Spinal cord (tissue), 10 donors: Measurements from ENCODE around the gene RNF123. TPM values are rescaled to one million over a fixed set of nuclear protein-coding genes. Genes with fewer than 3 reads are reported as not detected.

Source experiments
- DNase-seq, 6 donors: peaks; one replicate each; pipeline versions ENCODE4 v3.0.0 to v3.0.0-alpha.2; 2013 to 2015; ENCODE audit warnings: low spot score in 6 of 6, low read depth in 4 of 6
- H3K27ac ChIP-seq: one replicate; pipeline ENCODE4 v1.5.1; 2013; ENCODE audit warnings: low read depth, low read length, control low read depth
- H3K27me3 ChIP-seq: one replicate; pipeline ENCODE4 v1.6.1; 2013; ENCODE audit warnings: low read length; ENCODE audit not compliant: control insufficient read depth, insufficient read depth
- H3K36me3 ChIP-seq: one replicate; pipeline ENCODE4 v1.6.1; 2013; ENCODE audit warnings: low read length; ENCODE audit not compliant: control insufficient read depth, insufficient read depth
- H3K4me1 ChIP-seq: one replicate; pipeline ENCODE4 v1.6.1; 2013; ENCODE audit warnings: low read length; ENCODE audit not compliant: control insufficient read depth, insufficient read depth
- H3K4me3 ChIP-seq: one replicate; pipeline ENCODE4 v1.5.1; 2013; ENCODE audit warnings: low read depth, low read length, control low read depth
- H3K9me3 ChIP-seq: one replicate; pipeline ENCODE4 v1.6.1; 2013; ENCODE audit warnings: low read length; ENCODE audit not compliant: control insufficient read depth, insufficient read depth
- WGBS: methylation state at CpG from one replicate; pipeline ENCODE4 v1.1.5; 2013; ENCODE audit warnings: missing lambda C conversion rate; ENCODE audit not compliant: insufficient coverage; 5-methylcytosine and 5-hydroxymethylcytosine counted together
- polyA plus RNA-seq, 2 donors: library from polyadenylated mRNA; unstranded; fragments of 120-200 nt; gene quantifications; one replicate each; pipeline ENCODE4 v1.2.1, GENCODE V29; 2013; ENCODE audit not compliant: insufficient read length in 2 of 2
- total RNA-seq, 2 donors: library from RNA; depleted of rRNA in 1 of 2; stranded (reverse); fragments of 120-200 nt in 1 of 2; fragments of >200 nt in 1 of 2; gene quantifications; one replicate each; pipeline versions ENCODE4 v1.2.3 to v1.2.4, GENCODE V29; 2013 to 2014
- donor health status: healthy.

The RNF123 gene
- total and polyA plus RNA-seq, 4 donors: 24.8 to 55.9 (median 36.0) TPM

GRCh38 chr3:49700014-49700413 is 10.7 kb downstream of the RNF123 start:
- Histone ChIP-seq H3K4me1 (no peaks in the 10 kb centered on the region), H3K27ac (no peak overlapping the region), H3K9me3 (no peaks in the 10 kb centered on the region), H3K27me3 (no peaks in the 10 kb centered on the region), H3K4me3 (no peak overlapping the region), H3K36me3 (peaks cover 85% of the 10 kb centered on the region)
- 92% methylated on average over 8 of the region's 8 CpGs for WGBS
- no peak for DNase-seq

DNA sequence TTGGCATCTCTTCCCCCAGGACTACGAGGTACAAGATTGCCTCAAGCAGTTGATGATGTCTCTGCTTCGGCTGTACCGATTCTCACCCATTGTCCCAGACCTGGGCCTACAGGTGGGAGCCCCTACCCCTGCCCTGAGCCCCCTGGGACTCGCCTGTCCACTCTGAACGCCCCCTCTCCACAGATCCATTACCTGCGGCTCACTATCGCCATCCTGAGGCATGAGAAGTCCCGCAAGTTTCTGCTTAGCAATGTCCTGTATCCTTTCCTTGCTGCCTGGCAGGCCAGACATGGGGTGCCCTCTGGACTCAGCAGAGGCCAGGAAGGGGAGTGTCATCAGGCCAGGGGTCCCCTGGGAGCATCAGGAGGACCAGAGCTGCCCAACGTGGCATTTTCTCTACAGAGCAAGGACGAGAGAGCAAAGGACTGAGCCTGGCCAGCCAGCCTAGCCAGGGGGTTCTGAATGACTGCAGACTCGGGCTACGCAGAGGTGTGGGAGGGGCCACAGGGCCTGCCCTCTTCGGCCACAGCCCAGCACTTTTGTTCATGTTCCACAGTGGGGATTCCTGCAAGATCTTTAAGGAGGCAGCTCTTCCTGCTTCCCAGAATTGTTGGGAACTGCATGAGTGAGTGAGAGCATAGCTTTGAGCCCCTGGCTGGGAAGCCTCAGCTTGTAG is 11.2 kb downstream of the RNF123 start:
- no peak for DNase-seq
- peaks cover 90% of the 10 kb centered on the region for H3K36me3 ChIP-seq
- H3K27ac ChIP-seq: no peak overlapping the region
- H3K27me3 ChIP-seq: no peaks in the 10 kb centered on the region
- H3K9me3 ChIP-seq: no peaks in the 10 kb centered on the region
- H3K4me1 ChIP-seq: no peaks in the 10 kb centered on the region
- 69% methylated on average over 13 of the region's 13 CpGs for WGBS
- no peak overlapping the region for H3K4me3 ChIP-seq

DNA sequence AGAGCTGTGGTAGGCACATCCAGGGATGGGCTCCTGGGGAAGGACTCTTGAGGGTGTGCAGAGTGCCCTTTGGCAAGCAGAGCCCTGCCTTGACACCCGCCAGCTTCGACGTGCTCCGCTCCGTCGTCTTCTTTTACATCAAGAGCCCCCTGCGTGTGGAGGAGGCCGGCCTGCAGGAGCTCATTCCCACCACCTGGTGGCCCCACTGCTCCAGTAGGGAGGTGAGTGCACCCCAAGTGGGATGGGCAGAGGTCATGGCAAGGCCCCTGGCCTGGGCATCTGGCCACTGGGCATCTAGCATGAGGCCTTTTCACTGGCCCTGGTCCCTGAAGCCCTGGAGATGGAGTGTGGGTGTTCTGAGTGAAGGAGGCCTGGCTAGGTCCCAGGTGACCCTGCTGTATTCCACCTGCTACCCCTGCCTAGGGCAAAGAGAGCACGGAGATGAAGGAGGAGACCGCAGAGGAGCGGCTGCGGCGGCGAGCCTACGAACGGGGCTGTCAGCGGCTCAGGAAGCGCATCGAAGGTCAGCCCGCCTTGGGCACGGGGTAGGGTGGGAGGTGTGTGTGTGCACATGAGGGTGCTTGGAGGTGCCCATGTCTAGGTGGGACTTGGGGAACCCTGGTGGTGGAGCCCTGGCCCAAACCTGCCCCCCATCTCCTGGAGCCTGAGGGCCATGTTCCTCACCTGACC is 12.2 kb downstream of the RNF123 start:
- DNase-seq: no peak
- no peaks in the 10 kb centered on the region for H3K9me3 ChIP-seq
- no peak overlapping the region for H3K27ac ChIP-seq
- 76% methylated on average over 17 of the region's 21 CpGs for WGBS
- H3K4me1 ChIP-seq: no peaks in the 10 kb centered on the region
- peaks cover 100% of the 10 kb centered on the region for H3K36me3 ChIP-seq
- no peak overlapping the region for H3K4me3 ChIP-seq
- no peaks in the 10 kb centered on the region for H3K27me3 ChIP-seq

GRCh38 chr3:49702672-49703071 is 13.3 kb downstream of the RNF123 start:
- Histone ChIP-seq H3K36me3 (peaks cover 98% of the 10 kb centered on the region), H3K4me1 (peaks cover 3% of the 10 kb centered on the region), H3K9me3 (no peaks in the 10 kb centered on the region), H3K27me3 (no peaks in the 10 kb centered on the region), H3K4me3 (no peak overlapping the region), H3K27ac (no peak overlapping the region)
- WGBS: 95% methylated on average over 8 of the region's 11 CpGs
- no peak for DNase-seq

GRCh38 chr3:49703443-49703927 is 14.1 kb downstream of the RNF123 start:
- Histone ChIP-seq H3K9me3 (no peaks in the 10 kb centered on the region), H3K4me1 (peaks cover 3% of the 10 kb centered on the region), H3K27ac (no peak overlapping the region), H3K27me3 (no peaks in the 10 kb centered on the region), H3K36me3 (peaks cover 97% of the 10 kb centered on the region), H3K4me3 (no peak overlapping the region)
- 69% methylated on average over 14 of the region's 14 CpGs for WGBS
- DNase-seq: peak in 2 of 6 donors; percentile 67 to 68

DNA sequence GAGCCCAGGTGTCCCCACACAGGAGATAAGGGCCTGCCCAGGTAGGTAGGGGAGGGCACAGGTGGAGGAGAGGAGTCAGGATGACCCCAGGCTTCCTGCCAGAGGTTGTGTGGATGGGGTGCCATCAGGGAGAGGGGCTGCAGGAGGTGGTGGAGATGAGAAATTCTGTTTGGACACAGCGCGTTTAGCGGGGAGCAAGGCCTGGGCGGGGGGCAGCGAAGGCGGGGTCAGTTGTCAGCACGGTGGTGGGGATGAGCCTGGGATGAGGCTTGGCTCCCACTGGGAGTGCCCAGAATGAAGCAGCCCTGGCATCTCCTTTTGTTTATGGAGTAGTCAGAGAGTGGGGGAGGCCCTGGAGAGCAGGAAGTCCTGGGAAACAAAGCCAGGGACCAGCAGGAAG is 14.6 kb downstream of the RNF123 start:
- H3K27me3 ChIP-seq: no peaks in the 10 kb centered on the region
- H3K4me3 ChIP-seq: no peak overlapping the region
- no peaks in the 10 kb centered on the region for H3K9me3 ChIP-seq
- 94% methylated on average over 7 of the region's 7 CpGs for WGBS
- no peak overlapping the region for H3K27ac ChIP-seq
- no peak for DNase-seq
- peaks cover 94% of the 10 kb centered on the region for H3K36me3 ChIP-seq
- peaks cover 3% of the 10 kb centered on the region for H3K4me1 ChIP-seq

DNA sequence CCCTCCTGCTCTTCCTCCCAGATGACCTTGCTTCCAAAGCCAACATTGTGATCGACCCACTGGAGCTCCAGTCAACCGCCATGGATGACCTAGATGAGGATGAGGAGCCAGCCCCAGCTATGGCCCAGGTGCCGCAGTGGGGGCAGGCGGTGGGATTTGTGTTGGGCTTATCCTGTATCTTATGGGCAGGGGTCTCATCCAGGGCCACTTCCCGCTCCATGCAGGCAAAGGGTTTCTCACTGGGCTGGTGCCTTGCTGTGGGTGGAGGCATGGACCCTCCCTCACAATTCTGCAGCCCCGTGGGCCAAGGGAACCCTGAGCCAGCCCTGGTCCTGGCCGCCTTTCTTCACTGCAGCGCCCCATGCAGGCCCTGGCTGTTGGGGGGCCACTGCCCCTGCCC is 15.3 kb downstream of the RNF123 start:
- DNase-seq: no peak
- Histone ChIP-seq H3K27me3 (no peaks in the 10 kb centered on the region), H3K27ac (no peak overlapping the region), H3K36me3 (peaks cover 88% of the 10 kb centered on the region), H3K4me3 (no peak overlapping the region), H3K4me1 (peaks cover 3% of the 10 kb centered on the region), H3K9me3 (no peaks in the 10 kb centered on the region)
- WGBS: 96% methylated on average over 6 of the region's 8 CpGs

GRCh38 chr3:49705390-49705960 is 16.1 kb downstream of the RNF123 start:
- Histone ChIP-seq H3K4me1 (peaks cover 3% of the 10 kb centered on the region), H3K36me3 (peaks cover 80% of the 10 kb centered on the region)
- WGBS: 95% methylated on average over 14 of the region's 17 CpGs

GRCh38 chr3:49706456-49707112 is 17.2 kb downstream of the RNF123 start:
- H3K4me1 ChIP-seq: peaks cover 3% of the 10 kb centered on the region
- H3K4me3 ChIP-seq: no peak overlapping the region
- H3K9me3 ChIP-seq: no peaks in the 10 kb centered on the region
- 91% methylated on average over 9 of the region's 9 CpGs for WGBS
- H3K27ac ChIP-seq: no peak overlapping the region
- peaks cover 76% of the 10 kb centered on the region for H3K36me3 ChIP-seq
- DNase-seq: no peak
- H3K27me3 ChIP-seq: no peaks in the 10 kb centered on the region

More at GRCh38 chr3:49705390-49705960, 16.1 kb downstream of the RNF123 start:
- H3K9me3 ChIP-seq: no peaks in the 10 kb centered on the region
- no peak overlapping the region for H3K27ac ChIP-seq
- H3K4me3 ChIP-seq: no peak overlapping the region
- DNase-seq: no peak
- no peaks in the 10 kb centered on the region for H3K27me3 ChIP-seq
